NCI-H2171 treated with DMSO at 0.1 percent for 48 hours (cell line): ENCODE data around the gene PTP4A1.
"Not testable (repeated sequence)": the region's sequence is repeated elsewhere in the genome, so short reads cannot be mapped to it uniquely, and the experiment has no call there.

Experiments used
- DNase-seq: peaks from one replicate; lab custom pipeline; 2025; lab: John Stamatoyannopoulos, UW

PTP4A1 gene

GRCh38 chr6:63572044-63572746 is at the start of gene PTP4A1, which contains the start of gene LOC128125822:
TSS of gene PTP4A1 (plus strand) at chr6:63572480. CDS start at chr6:63576881, 4,401 bp downstream.
TSS of gene LOC128125822 (plus strand) at chr6:63572480.
- peak; percentile 94 for DNase-seq

GRCh38 chr6:63522911-63523287 is 49.4 kb upstream of the PTP4A1 start:
- not testable (repeated sequence) for DNase-seq

GRCh38 chr6:63523630-63524029 is 48.6 kb upstream of the PTP4A1 start:
- DNase-seq: no peak

GRCh38 chr6:63525186-63525878 is 46.9 kb upstream of the PTP4A1 start:
- DNase-seq: peak; percentile 2

- no peak for DNase-seq
These were observed 45.3 kb upstream of the PTP4A1 start for GRCh38 chr6:63526931-63527330.

GRCh38 chr6:63527658-63528514 is 44.4 kb upstream of the PTP4A1 start:
- no peak for DNase-seq

DNA sequence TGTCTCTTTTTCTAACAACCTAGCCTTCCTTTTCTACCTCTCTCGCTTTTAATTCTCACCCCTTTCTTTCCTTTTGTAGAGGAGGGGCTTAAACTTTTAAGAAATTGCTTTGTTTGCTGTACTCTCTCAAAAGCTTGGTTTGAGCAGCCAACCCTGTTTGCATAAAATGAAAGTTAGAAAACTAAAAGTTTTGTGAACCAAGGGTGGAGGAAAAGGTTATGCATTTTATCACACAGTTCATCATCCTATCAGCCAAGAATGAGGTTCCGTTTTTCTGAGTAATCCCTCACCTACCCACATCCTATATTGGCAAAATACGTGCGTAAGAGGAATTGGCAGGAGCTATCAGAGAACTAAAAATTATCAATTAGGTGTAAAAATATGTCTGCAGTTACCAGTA is 42.8 kb upstream of the PTP4A1 start:
- DNase-seq: no peak

GRCh38 chr6:63530182-63530581 is 42.1 kb upstream of the PTP4A1 start:
- peak; percentile 4 for DNase-seq

- DNase-seq: no peak
These were observed 41.3 kb upstream of the PTP4A1 start for GRCh38 chr6:63530991-63531390.

DNA sequence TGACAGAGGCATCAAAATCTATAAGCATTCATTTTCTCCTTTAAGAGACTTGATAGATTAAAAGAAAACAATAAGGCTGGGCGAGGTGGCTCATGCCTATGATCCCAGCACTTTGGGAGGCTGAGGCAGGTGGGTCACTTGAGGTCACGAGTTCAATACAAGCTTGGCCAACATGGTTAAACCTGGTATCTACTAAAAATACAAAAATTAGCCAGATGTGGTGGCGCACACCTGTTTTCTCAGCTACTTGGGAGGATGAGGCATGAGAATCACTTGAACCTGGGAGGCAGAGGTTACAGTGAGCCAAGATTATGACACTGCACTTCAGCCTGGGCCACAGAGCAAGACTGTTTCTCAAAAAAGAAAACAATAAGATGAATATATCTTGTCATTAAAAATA is 39.3 kb upstream of the PTP4A1 start:
- no peak for DNase-seq

DNA sequence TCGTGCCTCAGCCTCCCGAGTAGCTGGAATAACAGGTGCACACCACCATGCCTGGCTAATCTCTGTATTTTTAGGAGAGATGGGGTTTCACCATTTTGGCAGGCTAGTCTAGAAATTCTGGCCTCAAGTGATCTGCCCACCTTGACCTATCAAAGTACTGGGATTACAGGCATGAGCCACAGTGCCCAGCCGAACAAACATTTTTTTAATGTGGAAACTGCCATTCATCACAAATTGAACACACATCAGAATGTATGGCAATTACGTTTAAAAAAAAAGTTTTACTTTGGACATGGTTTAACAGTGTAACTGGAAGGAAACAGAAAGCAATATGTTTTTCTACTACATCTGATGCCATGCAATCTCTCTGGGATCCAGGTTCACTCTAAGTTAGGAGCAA is 38.3 kb upstream of the PTP4A1 start:
- DNase-seq: no peak

DNA sequence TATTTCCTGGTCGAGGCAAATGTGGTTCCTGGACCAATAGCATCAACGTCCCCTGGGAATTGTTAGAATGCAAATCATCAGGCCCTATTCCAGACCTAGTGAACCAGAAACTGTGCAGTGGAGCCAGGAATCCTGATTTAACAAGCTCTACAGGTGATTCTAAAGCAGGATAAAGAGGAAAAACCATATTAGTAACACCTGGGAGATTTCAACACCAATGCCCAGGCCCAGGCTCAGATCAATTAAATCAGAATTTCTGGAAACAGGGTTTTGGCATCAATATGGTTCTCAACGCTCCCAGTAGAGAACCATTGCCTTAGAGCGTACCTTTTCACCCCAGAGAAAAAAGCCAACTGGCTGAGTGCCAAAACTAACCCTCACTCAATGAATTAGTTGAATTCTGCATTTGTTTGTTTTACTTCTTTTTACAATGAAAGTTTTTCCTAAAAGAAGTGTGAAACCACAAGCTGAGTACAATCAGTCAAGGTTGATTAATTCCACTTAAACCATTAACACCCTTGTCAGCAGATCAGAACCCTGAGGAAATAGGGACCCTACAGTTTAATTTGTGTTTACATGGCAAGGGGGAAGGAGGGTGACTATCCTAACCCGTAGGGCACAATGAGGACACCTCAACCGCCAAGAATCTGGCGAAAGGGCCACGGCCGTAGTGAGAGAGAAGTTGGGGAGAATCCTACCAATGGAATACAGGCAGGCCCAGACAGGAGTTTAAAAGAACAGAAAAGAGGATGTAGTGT is 34.9 kb upstream of the PTP4A1 start:
- no peak for DNase-seq

DNA sequence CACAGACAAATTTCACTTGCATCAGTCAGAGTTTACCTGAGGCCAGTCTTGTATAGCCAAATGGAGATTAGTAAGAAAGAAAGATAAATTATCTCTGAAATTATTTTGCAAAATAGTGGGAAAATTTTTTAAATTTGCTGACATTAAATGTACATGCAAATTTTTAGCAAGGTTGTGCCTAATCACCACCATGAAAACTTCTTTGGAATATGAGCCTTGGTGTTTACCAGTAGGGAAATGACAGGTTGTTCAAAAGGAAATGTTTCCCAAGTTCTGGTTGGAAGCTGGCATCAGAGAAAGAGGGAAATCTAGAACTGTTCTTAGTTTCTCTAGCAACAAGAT is 34.4 kb upstream of the PTP4A1 start:
- DNase-seq: no peak

DNA sequence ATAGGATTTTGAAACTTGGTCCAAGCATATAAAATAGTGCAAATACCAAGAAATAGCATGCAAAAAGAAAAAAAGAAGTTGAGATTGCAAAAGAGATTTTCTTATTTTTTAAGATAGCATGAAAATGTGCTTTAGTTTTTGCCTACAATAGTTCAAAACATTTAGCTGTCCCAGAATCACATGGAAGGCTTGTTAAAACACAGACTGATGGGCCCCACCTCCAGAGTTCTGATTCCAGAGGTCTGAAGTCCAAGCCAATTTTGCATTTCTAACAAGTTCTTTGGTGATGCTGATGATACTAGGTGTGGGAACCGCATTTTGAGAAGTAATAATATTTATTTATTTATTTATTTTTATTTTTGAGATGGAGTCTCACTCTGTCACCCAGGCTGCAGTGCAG is 33.7 kb upstream of the PTP4A1 start:
- DNase-seq: no peak

GRCh38 chr6:63543001-63543400 is 29.3 kb upstream of the PTP4A1 start:
- no peak for DNase-seq

- no peak for DNase-seq
These were observed 28.3 kb upstream of the PTP4A1 start for GRCh38 chr6:63543982-63544381.

- no peak for DNase-seq
These were observed 26.0 kb upstream of the PTP4A1 start for GRCh38 chr6:63546236-63546635.

DNA sequence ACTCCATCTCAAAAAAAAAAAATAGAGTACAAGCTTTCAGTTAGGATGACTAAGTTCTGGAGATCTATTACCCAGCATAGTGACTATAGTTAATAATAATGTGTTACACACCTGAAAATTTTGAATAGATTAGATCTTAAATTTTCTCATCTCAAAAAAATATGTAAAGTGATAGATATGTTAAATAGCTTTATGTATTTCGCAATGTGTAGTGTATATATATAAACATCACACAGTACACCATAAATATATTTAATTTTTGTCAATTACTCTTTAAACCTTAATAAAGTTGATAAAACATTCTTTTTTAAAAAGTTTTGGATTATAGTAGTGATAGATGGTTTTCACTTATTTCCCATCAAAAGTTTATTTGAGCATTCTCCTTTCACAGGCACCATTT is 25.6 kb upstream of the PTP4A1 start:
- DNase-seq: no peak

GRCh38 chr6:63549076-63549475 is 23.2 kb upstream of the PTP4A1 start:
- no peak for DNase-seq

DNA sequence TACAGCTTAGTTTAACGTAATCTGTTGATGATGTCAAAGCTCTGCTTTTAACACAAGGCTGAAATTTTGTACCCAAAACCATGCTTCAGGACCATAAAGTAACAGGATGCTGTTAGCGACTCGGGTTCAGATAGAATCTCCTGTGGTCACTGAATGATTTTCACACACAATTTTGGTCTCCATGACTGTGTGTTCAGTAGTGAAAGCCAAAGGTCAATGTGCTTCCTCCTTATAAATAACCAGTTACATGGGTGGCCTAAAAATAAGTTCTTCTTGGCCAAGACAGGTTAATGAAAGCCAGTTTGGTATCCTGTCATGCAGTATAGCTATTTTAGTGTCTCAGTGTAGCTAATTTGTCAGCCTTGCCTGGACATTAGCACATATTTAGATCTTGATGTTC is 19.1 kb upstream of the PTP4A1 start:
- DNase-seq: no peak

DNA sequence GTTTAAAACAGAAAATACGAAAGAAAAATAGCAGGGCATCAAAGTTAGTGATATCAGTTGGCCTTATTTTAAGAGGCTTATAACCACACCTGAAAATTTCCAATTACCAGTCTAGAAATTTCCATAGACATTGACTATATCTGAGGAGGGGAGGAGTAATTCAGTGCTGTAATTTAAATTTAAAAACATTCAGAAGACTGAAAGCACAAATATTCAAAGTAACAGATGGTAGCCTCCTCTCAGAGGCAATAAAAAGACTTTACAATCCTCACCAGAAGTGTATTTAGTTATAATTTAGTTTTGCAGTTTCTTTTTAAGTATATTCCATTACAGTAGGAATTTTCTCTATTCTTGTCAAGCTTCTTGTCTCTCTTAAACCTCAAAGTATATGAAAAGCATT is 18.4 kb upstream of the PTP4A1 start:
- DNase-seq: no peak

GRCh38 chr6:63554782-63555181 is 17.5 kb upstream of the PTP4A1 start:
- DNase-seq: no peak
